Measurements from ENCODE around the gene RUVBL1. TPM values are rescaled to one million over a fixed set of nuclear protein-coding genes. Genes with fewer than 3 reads are reported as not detected.

The RUVBL1 gene
- total and polyA plus RNA-seq, 2 of the 4 experiments (the other 2 are of a cell fraction) = 68.7 to 83.3 TPM

DNA sequence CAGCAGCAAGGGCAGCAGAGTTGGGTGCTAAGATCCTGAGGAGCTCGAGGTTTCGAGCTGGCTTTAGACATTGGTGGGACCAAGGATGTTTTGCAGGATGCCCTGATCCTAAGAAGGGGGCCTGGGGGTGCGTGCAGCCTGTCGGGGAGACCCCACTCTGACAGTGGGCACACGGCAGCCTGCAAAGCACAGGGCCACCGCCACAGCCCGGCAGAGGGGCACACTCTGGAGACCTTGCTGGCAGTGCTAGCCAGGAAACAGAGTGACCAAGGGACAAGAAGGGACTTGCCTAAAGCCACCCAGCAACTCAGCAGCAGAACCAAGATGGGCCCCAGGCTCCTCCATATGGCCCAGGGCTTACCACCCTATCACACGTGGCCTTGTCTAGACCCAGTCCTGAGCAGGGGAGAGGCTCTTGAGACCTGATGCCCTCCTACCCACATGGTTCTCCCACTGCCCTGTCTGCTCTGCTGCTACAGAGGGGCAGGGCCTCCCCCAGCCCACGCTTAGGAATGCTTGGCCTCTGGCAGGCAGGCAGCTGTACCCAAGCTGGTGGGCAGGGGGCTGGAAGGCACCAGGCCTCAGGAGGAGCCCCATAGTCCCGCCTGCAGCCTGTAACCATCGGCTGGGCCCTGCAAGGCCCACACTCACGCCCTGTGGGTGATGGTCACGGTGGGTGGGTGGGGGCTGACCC is 52.6 kb downstream of the RUVBL1 start:
- no peak overlapping the region for H3K4me2 ChIP-seq (ENCODE audit: low read depth, low read length)
- H2BK15ac ChIP-seq (ENCODE audit: low read depth, low read length) = no peak overlapping the region
- no TSS peak for BruUV-seq (replicated peaks)
- H2BK120ac ChIP-seq (ENCODE audit: low read depth, low read length) = no peak overlapping the region
- no peak overlapping the region for H3K14ac ChIP-seq (replicated peaks; ENCODE audit: low read depth, low read length)
- H3K4me1 ChIP-seq (ENCODE audit: control insufficient read depth, insufficient read depth, low read length) = peaks cover 10% of the 10 kb centered on the region
- peak overlapping the region; percentile 43 for H2BK5ac ChIP-seq (ENCODE audit: low read depth, low read length, poor library complexity, severe bottlenecking)
- peaks cover 69% of the 10 kb centered on the region for H3K36me3 ChIP-seq (ENCODE audit: control insufficient read depth, insufficient read depth, low read length)
- no peaks in the 10 kb centered on the region; the same call in 1 of the 2 replicates for H3K9me1 ChIP-seq (ENCODE audit: insufficient read depth, low read length)
- no peak overlapping the region for H4K91ac ChIP-seq (ENCODE audit: insufficient read depth, low read depth, low read length)
- no peak overlapping the region for H3K4me3 ChIP-seq (ENCODE audit: insufficient read depth, low read depth, low read length)
- H2AK9ac ChIP-seq (replicated peaks; ENCODE audit: low read depth, low read length, poor library complexity) = no peak overlapping the region
- ChIA-PET CTCF (no interaction called here), POLR2A (ENCODE audit: unreplicated experiment) (no interaction called here)
- H3K9me3 ChIP-seq (ENCODE audit: control insufficient read depth, insufficient read depth, low read length) = no peaks in the 10 kb centered on the region
- H3K18ac ChIP-seq (ENCODE audit: low read depth, low read length) = no peak overlapping the region
- no peak overlapping the region for H4K8ac ChIP-seq (ENCODE audit: low read depth in 2 of 2, low read length in 2 of 2)
- no peak overlapping the region for H3K4ac ChIP-seq (ENCODE audit: low read depth, low read length)
- dilution Hi-C loops (cut with HindIII; ENCODE audit: low sequenced_read_pairs, unreplicated experiment) = no loop called here
- no peak overlapping the region for H3K56ac ChIP-seq (ENCODE audit: extremely low read depth, insufficient read depth, low read length)
- no peaks in the 10 kb centered on the region for H3K27me3 ChIP-seq (ENCODE audit: control insufficient read depth, insufficient read depth, low read length)
- no peak overlapping the region for H2AFZ ChIP-seq (replicated peaks; ENCODE audit: low read length, poor library complexity)
- H3K79me1 ChIP-seq (ENCODE audit: low read depth in 1 of 2, low read length in 2 of 2) = peaks cover 38 to 76% of the 10 kb centered on the region in 2 experiments
- peaks cover 84% of the 10 kb centered on the region for H4K20me1 ChIP-seq (ENCODE audit: insufficient read depth, low read length)
- H2AK5ac ChIP-seq (ENCODE audit: low read depth, low read length) = no peak overlapping the region
- peak overlapping the region; percentile 16; the same call in 1 of the 2 replicates for H3K27ac ChIP-seq (ENCODE audit: insufficient read depth, low read length)
- DNase-seq (no peak), ATAC-seq (ENCODE audit: low read depth) (no peak)
- 91% methylated on average over 4 of the region's 13 CpGs; no CpG with 5 or more reads in 1 of the 2 experiments for WGBS, 2 experiments (ENCODE audit: extremely low coverage in 2 of 2, insufficient read length in 1 of 2)
- in situ Hi-C loops (cut with MboI; ENCODE audit: low sequenced_read_pairs) = loop anchor here (10.0 kb wide), 1 partner anchor 54 kb away; the partner anchor contains the start of gene RUVBL1
- intact Hi-C loops (cut with micrococcal nuclease) = loop anchor here (10.0 kb wide), 1 partner anchor 64 kb away; no protein-coding TSS in a partner anchor
- no peak overlapping the region for H2BK20ac ChIP-seq (ENCODE audit: low read depth, low read length)
- H4K5ac ChIP-seq (ENCODE audit: low read depth, low read length) = no peak overlapping the region
- no peak overlapping the region for H3K9ac ChIP-seq (ENCODE audit: low read depth, low read length)
- H3K23ac ChIP-seq (ENCODE audit: low read depth, low read length) = no peak overlapping the region
- TF ChIP-seq MAFK (IDR thresholded peaks at IDR 0.05; ENCODE audit: low read depth, low read length) (no peak), FOS (IDR thresholded peaks at IDR 0.05; ENCODE audit: low read depth, low read length) (no peak), POLR2A (IDR thresholded peaks at IDR 0.05; ENCODE audit: low read depth, low read length) (no peak), NFE2L2 (IDR thresholded peaks at IDR 0.05; ENCODE audit: low read depth, low read length) (no peak), MAZ (IDR thresholded peaks at IDR 0.05; ENCODE audit: borderline replicate concordance, low read depth, low read length) (no peak), RFX5 (IDR thresholded peaks at IDR 0.05; ENCODE audit: low read depth, low read length) (no peak), RCOR1 (IDR thresholded peaks at IDR 0.05; ENCODE audit: insufficient replicate concordance, low read length) (no peak), SMC3 (IDR thresholded peaks at IDR 0.05; ENCODE audit: low read depth, low read length) (no peak), BHLHE40 (IDR thresholded peaks at IDR 0.05; ENCODE audit: low read depth, low read length) (no peak), MXI1 (IDR thresholded peaks at IDR 0.05; ENCODE audit: borderline replicate concordance, low read depth, low read length) (no peak), CEBPB (IDR thresholded peaks at IDR 0.05; ENCODE audit: low read depth, low read length) (no peak), RAD21 (IDR thresholded peaks at IDR 0.05; ENCODE audit: low read length) (no peak)
- TF ChIP-seq, protein P1, sequence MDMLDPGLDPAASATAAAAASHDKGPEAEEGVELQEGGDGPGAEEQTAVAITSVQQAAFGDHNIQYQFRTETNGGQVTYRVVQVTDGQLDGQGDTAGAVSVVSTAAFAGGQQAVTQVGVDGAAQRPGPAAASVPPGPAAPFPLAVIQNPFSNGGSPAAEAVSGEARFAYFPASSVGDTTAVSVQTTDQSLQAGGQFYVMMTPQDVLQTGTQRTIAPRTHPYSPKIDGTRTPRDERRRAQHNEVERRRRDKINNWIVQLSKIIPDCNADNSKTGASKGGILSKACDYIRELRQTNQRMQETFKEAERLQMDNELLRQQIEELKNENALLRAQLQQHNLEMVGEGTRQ (IDR thresholded peaks at IDR 0.05; ENCODE audit: low read depth, low read length) = no peak
- TF ChIP-seq, protein P2, sequence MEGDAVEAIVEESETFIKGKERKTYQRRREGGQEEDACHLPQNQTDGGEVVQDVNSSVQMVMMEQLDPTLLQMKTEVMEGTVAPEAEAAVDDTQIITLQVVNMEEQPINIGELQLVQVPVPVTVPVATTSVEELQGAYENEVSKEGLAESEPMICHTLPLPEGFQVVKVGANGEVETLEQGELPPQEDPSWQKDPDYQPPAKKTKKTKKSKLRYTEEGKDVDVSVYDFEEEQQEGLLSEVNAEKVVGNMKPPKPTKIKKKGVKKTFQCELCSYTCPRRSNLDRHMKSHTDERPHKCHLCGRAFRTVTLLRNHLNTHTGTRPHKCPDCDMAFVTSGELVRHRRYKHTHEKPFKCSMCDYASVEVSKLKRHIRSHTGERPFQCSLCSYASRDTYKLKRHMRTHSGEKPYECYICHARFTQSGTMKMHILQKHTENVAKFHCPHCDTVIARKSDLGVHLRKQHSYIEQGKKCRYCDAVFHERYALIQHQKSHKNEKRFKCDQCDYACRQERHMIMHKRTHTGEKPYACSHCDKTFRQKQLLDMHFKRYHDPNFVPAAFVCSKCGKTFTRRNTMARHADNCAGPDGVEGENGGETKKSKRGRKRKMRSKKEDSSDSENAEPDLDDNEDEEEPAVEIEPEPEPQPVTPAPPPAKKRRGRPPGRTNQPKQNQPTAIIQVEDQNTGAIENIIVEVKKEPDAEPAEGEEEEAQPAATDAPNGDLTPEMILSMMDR (conservative IDR thresholded peaks at IDR 0.05; ENCODE audit: low read depth, low read length) = no peak
- TF ChIP-seq, protein P3, sequence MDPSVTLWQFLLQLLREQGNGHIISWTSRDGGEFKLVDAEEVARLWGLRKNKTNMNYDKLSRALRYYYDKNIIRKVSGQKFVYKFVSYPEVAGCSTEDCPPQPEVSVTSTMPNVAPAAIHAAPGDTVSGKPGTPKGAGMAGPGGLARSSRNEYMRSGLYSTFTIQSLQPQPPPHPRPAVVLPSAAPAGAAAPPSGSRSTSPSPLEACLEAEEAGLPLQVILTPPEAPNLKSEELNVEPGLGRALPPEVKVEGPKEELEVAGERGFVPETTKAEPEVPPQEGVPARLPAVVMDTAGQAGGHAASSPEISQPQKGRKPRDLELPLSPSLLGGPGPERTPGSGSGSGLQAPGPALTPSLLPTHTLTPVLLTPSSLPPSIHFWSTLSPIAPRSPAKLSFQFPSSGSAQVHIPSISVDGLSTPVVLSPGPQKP (IDR thresholded peaks at IDR 0.05; ENCODE audit: borderline replicate concordance, low read depth, low read length) = no peak

Data from IMR-90 (cell line).